GM19372 (cell line): ENCODE results near the gene PTCD1.
A peak's percentile ranks its signal among the peaks of the same experiment; 100 is the strongest.

ENCODE experiments used
- ATAC-seq: cut with Tn5 transposase; IDR thresholded peaks from one replicate; pipeline ENCODE4 v1.9.1; 2021; ENCODE audit warnings: mild to moderate bottlenecking, low read depth, moderate library complexity; ENCODE audit not compliant: unreplicated experiment

PTCD1 gene

GRCh38 chr7:99410635-99411034, 28.0 kb downstream of the PTCD1 start:
- no peak for ATAC-seq

- no peak for ATAC-seq
Observed at GRCh38 chr7:99409806-99410205, 28.8 kb downstream of the PTCD1 start.

- no peak for ATAC-seq
Observed at GRCh38 chr7:99409192-99409572, 29.4 kb downstream of the PTCD1 start.

- ATAC-seq, result peak; percentile 76
Observed at GRCh38 chr7:99408379-99409191, 30.0 kb downstream of the PTCD1 start, which contains the start of the genes BUD31 and PDAP1. BUD31 (plus strand) TSS chr7:99408969; CDS start chr7:99411093, 2,124 bp downstream. PDAP1 (minus strand) TSS chr7:99408597; CDS start chr7:99408548, 49 bp downstream.

DNA sequence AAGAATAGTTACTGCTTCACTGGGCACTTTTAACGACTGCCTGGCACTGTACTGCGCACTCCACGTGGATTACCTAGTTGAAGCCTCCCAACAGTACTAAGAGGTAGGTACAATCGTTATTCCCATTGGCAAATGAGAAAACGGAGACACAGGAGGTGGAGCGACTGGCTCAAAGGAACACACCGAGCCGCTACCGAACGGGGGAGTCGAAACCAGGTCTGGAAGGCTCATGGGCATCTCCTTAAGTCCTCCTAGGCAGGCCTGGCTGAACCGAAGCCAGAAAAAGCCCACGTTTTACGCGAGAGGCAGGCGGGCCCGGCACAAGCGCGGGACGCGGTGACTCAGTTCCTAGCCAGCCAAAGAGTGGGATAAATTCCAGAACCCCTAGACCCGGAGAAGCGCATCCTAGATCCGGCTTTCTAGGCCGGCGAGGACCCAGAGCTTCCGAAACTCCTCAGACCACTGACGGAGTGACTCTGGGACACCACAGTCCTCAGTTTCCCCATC, 30.7 kb downstream of the PTCD1 start:
- ATAC-seq, result no peak

DNA sequence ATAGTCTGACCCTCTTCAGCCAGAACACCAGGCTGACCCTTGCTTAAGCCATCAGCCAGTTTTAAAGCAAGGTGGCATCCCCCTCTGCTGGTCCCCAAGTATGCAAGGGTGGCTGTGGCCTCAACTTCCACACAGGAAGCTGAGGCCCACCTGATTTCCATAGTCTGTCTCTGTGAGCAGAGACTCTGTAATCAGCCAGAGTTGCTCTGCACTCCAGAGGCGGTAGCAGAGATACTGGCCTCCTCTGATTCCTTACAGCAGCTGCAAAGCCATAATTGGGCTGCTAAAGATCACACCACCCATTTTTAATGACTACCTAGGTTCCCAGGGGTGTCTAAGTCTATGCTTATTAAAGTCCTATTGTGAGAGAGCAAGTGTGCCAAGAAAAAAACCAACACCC, 32.0 kb downstream of the PTCD1 start:
- no peak for ATAC-seq

GRCh38 chr7:99404977-99405320, 33.6 kb downstream of the PTCD1 start:
- ATAC-seq, result no peak

DNA sequence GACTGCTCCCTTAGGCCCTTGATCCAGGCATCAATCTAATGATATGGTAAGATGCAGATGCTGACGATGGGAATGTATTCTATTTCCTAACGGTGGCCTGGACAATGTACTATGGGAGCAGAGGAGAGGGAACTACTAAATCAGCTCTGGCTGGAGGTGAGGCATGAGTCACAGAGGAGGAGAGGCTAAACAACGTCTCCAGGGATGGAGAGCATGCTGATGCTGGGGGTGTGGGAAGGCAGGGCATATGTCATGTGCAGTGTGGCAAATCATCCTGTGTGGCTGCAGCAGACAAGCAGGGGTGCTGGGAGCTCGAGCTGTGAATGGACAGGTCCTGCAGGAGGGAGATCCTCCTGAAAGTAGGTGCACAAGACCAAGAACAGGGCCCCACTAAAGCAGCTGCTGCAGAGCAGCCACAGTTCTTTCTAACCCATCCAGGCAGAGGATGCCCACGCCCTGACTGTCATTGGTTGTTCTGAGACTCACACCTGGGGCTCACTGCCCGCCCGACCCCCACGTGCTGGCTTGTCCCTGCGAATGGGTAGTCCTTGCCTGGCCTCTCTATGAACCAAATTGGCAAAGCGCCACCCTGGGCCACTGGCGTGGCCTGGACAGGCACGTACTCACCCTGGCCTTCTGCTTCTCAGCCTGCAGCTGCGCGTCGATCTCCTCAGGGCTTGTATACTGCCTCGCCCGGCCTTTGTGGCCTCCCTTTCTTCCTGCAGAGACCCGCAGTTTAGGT, 34.2 kb downstream of the PTCD1 start:
- ATAC-seq, result no peak

DNA sequence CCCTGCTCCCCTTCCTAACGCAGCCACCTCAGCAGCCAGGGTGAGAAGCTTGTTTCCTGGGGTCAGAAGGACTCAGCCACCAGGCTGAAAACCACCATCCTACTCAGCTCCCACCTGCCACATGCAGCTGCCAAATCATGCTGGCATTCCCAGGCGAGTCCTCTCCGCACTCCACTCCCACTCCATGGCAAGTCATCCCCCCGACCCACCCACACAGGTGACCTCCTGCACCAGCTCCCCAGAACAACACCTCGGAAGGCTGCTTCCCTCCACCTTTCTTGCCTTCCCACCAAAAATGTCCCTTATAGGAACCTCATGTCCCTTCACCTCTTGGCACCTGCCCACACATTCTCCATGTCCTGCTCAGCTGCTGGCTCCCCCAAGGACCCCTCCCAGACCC, 34.8 kb downstream of the PTCD1 start:
- ATAC-seq, result no peak

GRCh38 chr7:99402854-99403253, 35.7 kb downstream of the PTCD1 start:
- ATAC-seq, result no peak

DNA sequence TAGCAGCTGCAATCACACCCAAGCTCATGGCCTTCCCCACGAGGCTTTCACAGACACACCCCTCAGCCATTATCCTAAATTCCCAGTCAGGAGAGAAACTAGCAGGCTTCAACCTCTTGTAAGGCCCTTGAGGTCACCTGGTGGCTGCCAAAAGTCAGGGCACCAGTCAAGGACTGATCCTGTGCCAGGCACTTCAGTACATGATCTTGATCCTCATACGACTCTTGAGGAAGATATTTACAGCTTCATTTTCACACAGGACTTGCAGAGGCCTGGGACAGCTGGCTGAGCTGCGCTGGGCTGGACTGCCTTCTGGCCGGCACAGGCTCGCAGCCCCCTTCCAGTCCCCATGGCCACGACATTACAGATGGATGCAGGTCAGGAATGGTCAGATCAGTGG, 39.0 kb downstream of the PTCD1 start:
- ATAC-seq, result no peak

DNA sequence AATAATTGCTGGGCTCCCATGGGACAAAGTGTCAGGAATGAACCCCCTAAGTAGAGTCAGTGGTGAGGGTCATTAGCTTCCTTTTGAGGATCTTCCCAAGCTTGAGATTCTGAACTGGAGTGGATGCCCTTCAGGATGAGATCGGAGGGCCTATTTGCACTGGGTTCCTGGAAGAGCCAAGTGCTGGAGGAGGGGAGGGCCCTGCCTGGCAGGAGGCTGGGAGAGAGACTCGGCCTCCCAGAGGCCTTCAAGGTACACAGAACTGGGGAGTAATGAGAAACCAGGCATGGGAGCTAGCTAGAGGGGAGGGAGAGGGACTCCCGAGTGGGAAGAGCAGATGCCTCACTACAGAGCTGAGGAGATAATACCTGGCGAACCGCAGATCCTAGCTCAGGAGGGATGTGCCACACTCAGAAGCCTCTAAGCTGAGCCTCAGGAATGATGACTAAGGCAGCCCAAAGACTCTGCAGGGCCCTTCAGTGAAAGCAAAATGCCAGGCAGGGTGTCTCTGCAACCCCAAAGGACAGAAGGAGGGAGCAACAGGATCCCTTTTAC, 39.6 kb downstream of the PTCD1 start:
- ATAC-seq, result no peak

- no peak for ATAC-seq
Observed at GRCh38 chr7:99397297-99397983, 41.2 kb downstream of the PTCD1 start.

- ATAC-seq, result no peak
Observed at GRCh38 chr7:99396418-99397296, 41.9 kb downstream of the PTCD1 start.

- ATAC-seq, result no peak
Observed at GRCh38 chr7:99395616-99396327, 42.8 kb downstream of the PTCD1 start.

DNA sequence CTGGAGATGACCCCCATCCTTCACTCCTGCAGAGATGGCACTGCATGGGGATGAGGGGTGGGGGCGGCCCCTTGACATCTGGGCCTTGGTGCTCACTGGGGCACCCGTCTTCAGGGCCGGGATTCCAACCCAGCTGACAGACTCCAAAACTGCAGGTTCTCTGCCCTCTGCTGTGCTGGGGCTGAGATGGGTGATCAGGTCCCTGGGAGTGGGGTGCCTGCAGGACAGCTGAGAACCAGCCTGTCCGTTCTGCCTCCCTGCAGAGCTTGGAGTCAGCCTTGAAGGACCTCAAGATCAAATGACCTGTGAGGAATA, 44.5 kb downstream of the PTCD1 start:
- ATAC-seq, result no peak

DNA sequence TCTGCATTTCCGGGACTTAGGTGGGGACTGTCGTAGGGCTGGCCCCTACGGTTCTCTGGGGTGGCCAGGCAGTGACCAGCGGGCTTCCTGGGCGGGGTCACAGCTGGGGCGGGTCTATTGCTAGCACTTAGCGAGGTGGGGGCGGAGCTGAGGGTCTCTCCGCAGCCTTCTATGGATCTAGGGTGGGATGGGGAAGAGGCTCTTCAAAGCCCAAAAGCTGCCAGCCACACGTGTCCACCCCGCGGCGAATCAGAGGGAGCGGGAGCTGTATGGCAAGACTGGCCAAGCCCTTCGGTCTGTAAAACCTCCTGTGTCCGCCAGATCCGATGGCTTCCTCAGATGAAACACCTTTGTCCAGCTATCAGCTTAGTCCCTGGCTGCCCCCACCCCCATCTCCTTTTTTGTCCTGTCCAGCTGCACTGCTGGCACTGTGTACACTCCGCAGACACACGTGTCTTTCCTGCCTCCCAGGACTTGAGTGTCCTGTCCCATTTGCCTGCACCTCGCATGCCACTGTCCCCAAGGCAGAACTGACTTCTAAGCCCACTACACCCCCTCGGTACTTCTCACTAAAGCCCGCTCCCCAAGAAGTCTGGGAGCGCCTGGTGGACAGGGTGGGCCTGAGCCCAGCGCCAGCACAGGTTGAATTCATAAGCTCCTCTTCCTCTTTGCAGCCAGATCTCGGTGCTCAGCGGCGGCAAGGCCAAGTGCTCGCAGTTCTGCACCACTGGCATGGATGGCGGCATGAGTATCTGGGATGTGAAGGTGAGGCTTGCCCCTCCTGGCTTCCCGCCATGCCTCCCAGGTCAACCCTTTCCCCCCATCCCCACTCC, 45.0 kb downstream of the PTCD1 start:
- no peak for ATAC-seq

DNA sequence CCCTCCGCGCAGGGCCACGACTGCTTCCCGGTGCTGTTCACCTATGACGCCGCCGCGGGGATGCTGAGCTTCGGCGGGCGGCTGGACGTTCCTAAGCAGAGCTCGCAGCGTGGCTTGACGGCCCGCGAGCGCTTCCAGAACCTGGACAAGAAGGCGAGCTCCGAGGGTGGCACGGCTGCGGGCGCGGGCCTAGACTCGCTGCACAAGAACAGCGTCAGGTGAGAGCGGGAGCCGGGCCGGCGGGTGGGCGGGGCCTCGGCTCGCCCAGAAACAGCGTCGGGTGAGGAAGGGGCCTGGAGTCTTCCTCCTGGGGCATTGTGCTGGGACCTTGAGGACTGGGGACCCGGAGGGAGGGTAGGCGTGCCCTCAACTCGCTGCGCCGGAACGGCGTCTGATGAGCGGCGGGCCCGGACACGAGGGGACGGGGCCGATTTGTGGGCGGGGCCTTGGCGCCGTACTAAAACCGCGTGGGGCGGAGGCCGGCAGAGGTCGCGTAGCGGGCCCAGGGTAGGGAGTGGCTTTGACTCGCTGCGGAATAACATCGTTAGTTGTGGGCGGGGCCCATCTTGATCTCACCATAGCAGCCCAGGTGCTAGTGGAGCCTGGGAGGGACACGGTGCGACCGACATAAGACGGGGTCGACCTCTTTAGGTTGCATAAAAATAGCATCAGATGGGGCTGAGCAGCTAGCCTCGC, 45.8 kb downstream of the PTCD1 start:
- peak; percentile 79 for ATAC-seq
